ENCODE measurements around the gene COL4A6. TPM values are rescaled to one million over a fixed set of nuclear protein-coding genes. Genes with fewer than 3 reads are reported as not detected.

Gene COL4A6
- polyA plus RNA-seq, 1 donor, result 6.8 TPM

Other genes starting within 250 kb of the COL4A6 start
- 43.1 TPM for gene COL4A5, start 1.4 kb upstream of the COL4A6 start, polyA plus RNA-seq